Measurements from ENCODE around the gene VAC14. TPM values are rescaled to one million over a fixed set of nuclear protein-coding genes. Genes with fewer than 3 reads are reported as not detected.

VAC14 gene
- total and polyA plus RNA-seq, 4 donors = 19.8 to 25.0 (median 24.7) TPM

DNA sequence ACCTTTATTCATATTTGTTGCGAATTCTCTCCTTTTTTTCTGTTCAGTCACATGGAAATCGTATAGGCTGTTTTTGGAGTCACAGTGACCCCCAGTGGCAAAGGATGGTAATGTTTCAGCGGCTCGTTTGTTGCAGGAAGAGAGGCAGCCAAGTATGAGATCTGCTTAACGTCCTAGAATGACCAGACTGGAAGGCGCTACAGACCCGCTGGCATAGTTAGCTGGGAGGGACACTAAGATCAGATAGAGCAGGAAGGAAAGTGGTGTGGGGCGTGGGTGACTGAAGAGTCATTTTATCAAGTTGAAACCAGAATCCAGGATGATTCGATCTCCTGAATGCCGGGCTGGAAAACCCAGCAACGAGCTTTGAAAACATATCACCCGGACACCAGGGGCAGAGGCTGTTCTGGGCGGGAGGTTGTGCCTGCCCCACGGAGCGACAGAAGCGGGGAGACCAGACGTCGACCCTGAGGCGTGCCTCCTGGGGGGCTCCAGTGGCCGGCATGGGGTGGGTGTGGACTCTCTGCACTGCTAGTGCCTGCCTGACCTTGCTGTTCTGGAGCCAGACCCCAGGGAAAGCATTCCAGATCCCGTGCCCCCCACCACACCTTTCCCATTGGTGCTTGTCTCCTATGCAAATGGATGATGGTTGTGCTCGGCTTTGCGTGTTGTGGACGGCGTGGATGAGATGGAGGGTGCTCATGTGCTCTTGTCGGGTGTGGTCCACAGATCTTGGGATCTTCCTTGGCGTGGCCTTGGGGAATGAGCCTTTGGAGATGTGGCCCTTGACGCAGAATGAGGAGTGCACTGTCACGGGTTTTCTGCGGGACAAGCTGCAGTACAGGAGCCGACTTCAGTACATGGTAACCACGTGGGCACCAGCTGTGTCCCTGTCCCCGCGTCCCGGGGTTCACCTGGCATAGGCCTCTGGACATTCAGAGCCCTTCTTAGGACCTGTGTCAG lies 146.9 kb downstream of the VAC14 start:
- intact Hi-C loops (cut with DNase I) = loop anchor here (2.0 to 10.0 kb wide), 5 partner anchors 82 to 289 kb away; no protein-coding TSS in a partner anchor
- Histone ChIP-seq H3K4me1 (ENCODE audit: control insufficient read depth in 1 of 2, insufficient read depth in 2 of 2, low read length in 2 of 2) (no peaks in the 10 kb centered on the region), H3K27me3 (ENCODE audit: control insufficient read depth in 1 of 2, insufficient read depth in 2 of 2, low read length in 1 of 2) (no peaks in the 10 kb centered on the region), H3K4me3 (ENCODE audit: low read length in 2 of 2) (no peak overlapping the region), H3K36me3 (ENCODE audit: control insufficient read depth in 1 of 2, insufficient read depth in 2 of 2, low read length in 1 of 2) (no peaks in the 10 kb centered on the region), H3K27ac (ENCODE audit: low read depth in 1 of 2, low read length in 2 of 2) (no peak overlapping the region), H3K9me3 (ENCODE audit: control insufficient read depth, low read length) (no peaks in the 10 kb centered on the region)
- ATAC-seq (ENCODE audit: low FRiP score) (peak; percentile 87), DNase-seq (peak; percentile 82 to 90)
- 34 to 36% methylated on average over 35 of the region's 35 CpGs for WGBS, 2 donors

DNA sequence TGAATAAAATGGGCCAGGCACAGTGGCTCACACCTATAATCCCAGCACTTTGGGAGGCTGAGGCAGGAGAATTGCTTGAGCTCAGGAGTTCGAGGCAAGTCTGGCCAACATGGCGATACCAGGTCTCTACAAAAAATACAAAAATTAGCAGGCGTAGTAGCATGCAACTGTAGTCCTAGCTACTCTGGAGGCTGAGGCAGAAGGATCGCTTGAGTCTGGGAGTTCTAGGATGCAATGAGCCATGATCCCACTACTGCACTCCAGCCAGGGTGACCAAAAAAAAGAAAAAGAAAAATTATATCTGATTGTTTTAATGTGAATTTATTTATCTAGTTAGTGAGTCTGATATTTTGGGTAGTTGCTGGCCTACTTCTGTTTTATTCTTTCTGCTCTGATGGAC lies 147.6 kb downstream of the VAC14 start:
- Histone ChIP-seq H3K9me3 (ENCODE audit: control insufficient read depth, low read length) (no peaks in the 10 kb centered on the region), H3K4me1 (ENCODE audit: control insufficient read depth in 1 of 2, insufficient read depth in 2 of 2, low read length in 2 of 2) (no peaks in the 10 kb centered on the region), H3K4me3 (ENCODE audit: low read length in 2 of 2) (no peak overlapping the region), H3K27ac (ENCODE audit: low read depth in 1 of 2, low read length in 2 of 2) (no peak overlapping the region), H3K36me3 (ENCODE audit: control insufficient read depth in 1 of 2, insufficient read depth in 2 of 2, low read length in 1 of 2) (no peaks in the 10 kb centered on the region), H3K27me3 (ENCODE audit: control insufficient read depth in 1 of 2, insufficient read depth in 2 of 2, low read length in 1 of 2) (no peaks in the 10 kb centered on the region)
- 82 to 88% methylated on average over 4 of the region's 4 CpGs for WGBS, 2 donors
- ATAC-seq (ENCODE audit: low FRiP score) (no peak), DNase-seq (no peak)
- intact Hi-C loops (cut with DNase I) = loop anchor here (2.0 to 10.0 kb wide), 5 partner anchors 81 to 289 kb away; no protein-coding TSS in a partner anchor

- WGBS, 2 donors = 63 to 72% methylated on average over 2 of the region's 2 CpGs
- H3K9me3 ChIP-seq (ENCODE audit: control insufficient read depth, low read length) = no peaks in the 10 kb centered on the region
- intact Hi-C loops (cut with DNase I) = loop anchor here (2.0 to 10.0 kb wide), 5 partner anchors 80 to 288 kb away; no protein-coding TSS in a partner anchor
- H3K27me3 ChIP-seq (ENCODE audit: control insufficient read depth in 1 of 2, insufficient read depth in 2 of 2, low read length in 1 of 2) = no peaks in the 10 kb centered on the region
- H3K4me3 ChIP-seq (ENCODE audit: low read length in 2 of 2) = no peak overlapping the region
- no peak overlapping the region for H3K27ac ChIP-seq (ENCODE audit: low read depth in 1 of 2, low read length in 2 of 2)
- H3K4me1 ChIP-seq (ENCODE audit: control insufficient read depth in 1 of 2, insufficient read depth in 2 of 2, low read length in 2 of 2) = no peaks in the 10 kb centered on the region
- no peaks in the 10 kb centered on the region for H3K36me3 ChIP-seq (ENCODE audit: control insufficient read depth in 1 of 2, insufficient read depth in 2 of 2, low read length in 1 of 2)
- ATAC-seq (ENCODE audit: low FRiP score) = no peak
- no peak for DNase-seq
Measured at GRCh38 chr16:70652322-70652721, 148.6 kb downstream of the VAC14 start.

GRCh38 chr16:70651524-70651923 lies 149.4 kb downstream of the VAC14 start:
- intact Hi-C loops (cut with DNase I) = loop anchor here (5.0 to 10.0 kb wide), 3 partner anchors 79 to 287 kb away; no protein-coding TSS in a partner anchor
- Histone ChIP-seq H3K36me3 (ENCODE audit: control insufficient read depth in 1 of 2, insufficient read depth in 2 of 2, low read length in 1 of 2) (no peaks in the 10 kb centered on the region), H3K4me1 (ENCODE audit: control insufficient read depth in 1 of 2, insufficient read depth in 2 of 2, low read length in 2 of 2) (no peaks in the 10 kb centered on the region), H3K27ac (ENCODE audit: low read depth in 1 of 2, low read length in 2 of 2) (no peak overlapping the region), H3K27me3 (ENCODE audit: control insufficient read depth in 1 of 2, insufficient read depth in 2 of 2, low read length in 1 of 2) (no peaks in the 10 kb centered on the region), H3K4me3 (ENCODE audit: low read length in 2 of 2) (no peak overlapping the region), H3K9me3 (ENCODE audit: control insufficient read depth, low read length) (no peaks in the 10 kb centered on the region)
- no peak for ATAC-seq (ENCODE audit: low FRiP score)
- peak in 1 of 2 donors; percentile 55 for DNase-seq
- WGBS, 2 donors = 96 to 97% methylated on average over 3 of the region's 3 CpGs

GRCh38 chr16:70650216-70650615 lies 150.7 kb downstream of the VAC14 start:
- Histone ChIP-seq H3K4me3 (ENCODE audit: low read length in 2 of 2) (no peak overlapping the region), H3K4me1 (ENCODE audit: control insufficient read depth in 1 of 2, insufficient read depth in 2 of 2, low read length in 2 of 2) (no peaks in the 10 kb centered on the region), H3K36me3 (ENCODE audit: control insufficient read depth in 1 of 2, insufficient read depth in 2 of 2, low read length in 1 of 2) (no peaks in the 10 kb centered on the region), H3K9me3 (ENCODE audit: control insufficient read depth, low read length) (no peaks in the 10 kb centered on the region), H3K27me3 (ENCODE audit: control insufficient read depth in 1 of 2, insufficient read depth in 2 of 2, low read length in 1 of 2) (no peaks in the 10 kb centered on the region), H3K27ac (ENCODE audit: low read depth in 1 of 2, low read length in 2 of 2) (no peak overlapping the region)
- intact Hi-C loops (cut with DNase I) = loop anchor here (5.0 to 10.0 kb wide), 3 partner anchors 78 to 285 kb away; no protein-coding TSS in a partner anchor
- ATAC-seq (ENCODE audit: low FRiP score) (no peak), DNase-seq (peak in 1 of 2 donors; percentile 54)
- WGBS, 2 donors = 80 to 84% methylated on average over 4 of the region's 4 CpGs

DNA sequence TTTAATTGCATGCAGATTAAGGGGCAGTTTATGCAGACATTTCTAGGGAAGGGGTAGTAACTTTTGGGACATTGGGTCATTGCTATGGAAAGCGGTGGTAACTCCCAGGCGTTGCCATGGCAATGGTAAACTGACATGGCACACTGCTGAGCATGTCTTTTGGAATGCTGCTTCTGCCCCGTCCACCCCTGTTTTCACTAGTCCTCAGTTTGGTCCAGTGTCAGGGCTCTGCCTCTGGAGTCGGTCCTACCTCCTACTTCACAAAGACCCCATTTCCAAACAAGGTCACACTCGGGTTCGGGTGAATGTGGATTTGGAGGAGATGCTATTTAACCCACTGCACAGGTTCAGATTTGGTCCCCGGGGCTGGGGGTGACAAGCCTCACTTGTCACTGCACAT lies 151.7 kb downstream of the VAC14 start:
- ATAC-seq (ENCODE audit: low FRiP score) (no peak), DNase-seq (peak in 1 of 2 donors; percentile 71)
- 61 to 66% methylated on average over 7 of the region's 7 CpGs for WGBS, 2 donors
- H3K27ac ChIP-seq (ENCODE audit: low read depth in 1 of 2, low read length in 2 of 2) = no peak overlapping the region
- no peaks in the 10 kb centered on the region for H3K9me3 ChIP-seq (ENCODE audit: control insufficient read depth, low read length)
- no peaks in the 10 kb centered on the region for H3K36me3 ChIP-seq (ENCODE audit: control insufficient read depth in 1 of 2, insufficient read depth in 2 of 2, low read length in 1 of 2)
- H3K4me3 ChIP-seq (ENCODE audit: low read length in 2 of 2) = no peak overlapping the region
- H3K4me1 ChIP-seq (ENCODE audit: control insufficient read depth in 1 of 2, insufficient read depth in 2 of 2, low read length in 2 of 2) = no peaks in the 10 kb centered on the region
- H3K27me3 ChIP-seq (ENCODE audit: control insufficient read depth in 1 of 2, insufficient read depth in 2 of 2, low read length in 1 of 2) = no peaks in the 10 kb centered on the region
- intact Hi-C loops (cut with DNase I) = loop anchor here in 1 of 2 donors (5.0 kb wide), 1 partner anchor 77 kb away; no protein-coding TSS in a partner anchor

DNA sequence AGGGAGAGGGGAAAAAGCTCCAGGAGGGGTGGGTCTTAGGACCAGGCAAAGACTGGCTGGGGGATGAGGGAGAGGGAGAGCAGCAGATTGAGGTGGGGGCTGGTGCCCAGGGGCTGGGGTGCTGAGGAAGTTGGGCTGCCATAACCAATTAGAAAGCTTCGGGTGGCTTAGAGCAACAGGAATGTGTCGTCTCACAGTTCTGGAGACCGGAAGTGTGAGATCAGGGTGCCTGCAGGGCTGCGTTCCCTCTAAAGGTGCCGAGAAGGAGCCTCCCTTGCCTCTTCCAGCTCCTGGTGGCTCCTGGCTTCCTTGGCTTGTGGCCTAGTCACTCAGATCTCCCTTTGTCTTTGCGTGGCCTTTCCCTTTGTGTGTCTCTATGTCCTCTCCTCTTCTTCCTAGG lies 152.4 kb downstream of the VAC14 start:
- 74 to 78% methylated on average over 6 of the region's 6 CpGs for WGBS, 2 donors
- intact Hi-C loops (cut with DNase I) = loop anchor here in 1 of 2 donors (5.0 kb wide), 1 partner anchor 76 kb away; no protein-coding TSS in a partner anchor

DNA sequence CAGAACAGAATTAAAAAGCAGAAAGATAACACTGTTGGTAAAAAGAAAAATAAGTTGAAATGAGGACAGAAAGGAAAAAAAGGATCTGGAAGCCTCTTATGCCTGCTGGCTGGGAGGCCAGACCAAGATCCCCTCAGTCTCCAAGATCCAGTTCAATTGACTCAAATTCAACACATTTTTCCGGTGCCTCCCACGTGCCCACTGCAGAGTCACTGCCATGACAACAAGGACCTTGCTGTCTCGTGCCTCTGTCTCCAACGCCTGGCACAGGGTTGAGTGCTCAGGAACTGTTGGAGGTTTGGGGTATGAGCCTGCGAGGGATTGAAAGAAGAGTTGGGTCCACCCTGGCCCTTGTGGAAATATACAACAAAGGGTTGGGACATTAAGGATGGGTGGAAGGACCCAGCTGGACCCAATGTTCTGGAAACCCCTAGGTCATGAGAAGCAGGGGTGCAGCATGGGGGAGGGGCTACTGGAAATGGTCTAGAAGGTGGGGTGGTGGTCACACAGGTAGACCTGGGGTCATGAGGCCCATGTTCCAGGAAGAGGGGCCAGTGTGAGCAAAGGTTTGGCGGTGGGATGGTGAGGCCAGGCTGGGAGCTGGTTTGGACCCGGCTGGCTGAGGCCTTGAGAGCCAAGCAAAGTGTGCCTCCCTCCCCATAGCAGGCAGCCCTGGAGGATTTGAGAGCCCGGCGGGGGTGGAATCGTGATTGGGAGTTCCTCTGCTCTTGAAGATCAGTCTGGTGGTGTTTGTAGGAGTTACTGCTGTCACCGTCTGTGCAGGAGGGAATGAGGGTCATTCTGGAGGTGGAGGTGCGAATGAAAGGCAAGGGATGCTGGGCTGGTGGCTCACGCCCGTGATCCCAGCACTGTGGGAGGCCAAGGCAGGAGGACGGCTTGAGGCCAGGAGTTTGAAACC lies 153.3 kb downstream of the VAC14 start:
- ATAC-seq (ENCODE audit: low FRiP score) (no peak), DNase-seq (peak; percentile 60 to 70)
- no peaks in the 10 kb centered on the region for H3K4me1 ChIP-seq (ENCODE audit: control insufficient read depth in 1 of 2, insufficient read depth in 2 of 2, low read length in 2 of 2)
- no peaks in the 10 kb centered on the region for H3K9me3 ChIP-seq (ENCODE audit: control insufficient read depth, low read length)
- 64 to 65% methylated on average over 15 of the region's 15 CpGs for WGBS, 2 donors
- H3K36me3 ChIP-seq (ENCODE audit: control insufficient read depth in 1 of 2, insufficient read depth in 2 of 2, low read length in 1 of 2) = no peaks in the 10 kb centered on the region
- intact Hi-C loops (cut with DNase I) = loop anchor here in 1 of 2 donors (5.0 kb wide), 1 partner anchor 75 kb away; no protein-coding TSS in a partner anchor
- H3K4me3 ChIP-seq (ENCODE audit: low read length in 2 of 2) = no peak overlapping the region
- no peaks in the 10 kb centered on the region for H3K27me3 ChIP-seq (ENCODE audit: control insufficient read depth in 1 of 2, insufficient read depth in 2 of 2, low read length in 1 of 2)
- peak overlapping the region in 1 of 2 donors; percentile 23 for H3K27ac ChIP-seq (ENCODE audit: low read depth in 1 of 2, low read length in 2 of 2)

More for the DNA sequence above, 152.4 kb downstream of the VAC14 start:
- Histone ChIP-seq H3K27ac (ENCODE audit: low read depth in 1 of 2, low read length in 2 of 2) (peak overlapping the region in 1 of 2 donors; percentile 60), H3K27me3 (ENCODE audit: control insufficient read depth in 1 of 2, insufficient read depth in 2 of 2, low read length in 1 of 2) (no peaks in the 10 kb centered on the region), H3K9me3 (ENCODE audit: control insufficient read depth, low read length) (no peaks in the 10 kb centered on the region), H3K4me3 (ENCODE audit: low read length in 2 of 2) (no peak overlapping the region), H3K4me1 (ENCODE audit: control insufficient read depth in 1 of 2, insufficient read depth in 2 of 2, low read length in 2 of 2) (no peaks in the 10 kb centered on the region), H3K36me3 (ENCODE audit: control insufficient read depth in 1 of 2, insufficient read depth in 2 of 2, low read length in 1 of 2) (no peaks in the 10 kb centered on the region)
- no peak for ATAC-seq (ENCODE audit: low FRiP score)
- DNase-seq = peak in 1 of 2 donors; percentile 63

Measured in aorta (tissue), 5 donors.